GM18873 (cell line): Measurements from ENCODE around the gene ARFIP1.

Source experiments
- ATAC-seq: cut with Tn5 transposase; IDR thresholded peaks from one replicate; pipeline ENCODE4 v1.9.1; 2021; ENCODE audit warnings: mild to moderate bottlenecking, moderate library complexity, moderate number of reproducible peaks; ENCODE audit not compliant: unreplicated experiment, low FRiP score

Gene ARFIP1

GRCh38 chr4:152935143-152935542 lies 155.4 kb downstream of the ARFIP1 start:
- no peak for ATAC-seq

GRCh38 chr4:152935631-152936445 lies 156.1 kb downstream of the ARFIP1 start, which contains the start of gene FHDC1:
TSS of gene FHDC1 (plus strand) at chr4:152936323. CDS start at chr4:152943058, 6,735 bp downstream.
- ATAC-seq = no peak

GRCh38 chr4:152936446-152937335 lies 156.9 kb downstream of the ARFIP1 start:
- ATAC-seq = no peak

GRCh38 chr4:152937336-152938236 lies 157.8 kb downstream of the ARFIP1 start:
- no peak for ATAC-seq

GRCh38 chr4:152938237-152938947 lies 158.6 kb downstream of the ARFIP1 start:
- no peak for ATAC-seq

- no peak for ATAC-seq
Observed at GRCh38 chr4:152939621-152940020, 159.9 kb downstream of the ARFIP1 start.

GRCh38 chr4:152940461-152940860 lies 160.7 kb downstream of the ARFIP1 start:
- ATAC-seq = no peak

GRCh38 chr4:152941411-152941810 lies 161.7 kb downstream of the ARFIP1 start:
- no peak for ATAC-seq

- no peak for ATAC-seq
Observed at GRCh38 chr4:152942346-152942745, 162.6 kb downstream of the ARFIP1 start.

- no peak for ATAC-seq
Observed at GRCh38 chr4:152943672-152944071, 163.9 kb downstream of the ARFIP1 start.

- no peak for ATAC-seq
Observed at GRCh38 chr4:152944666-152945320, 165.0 kb downstream of the ARFIP1 start.

- ATAC-seq = no peak
Observed at GRCh38 chr4:152945639-152946038, 165.9 kb downstream of the ARFIP1 start.

- no peak for ATAC-seq
Observed at GRCh38 chr4:152946446-152946845, 166.7 kb downstream of the ARFIP1 start.

- ATAC-seq = no peak
Observed at GRCh38 chr4:152947311-152947710, 167.6 kb downstream of the ARFIP1 start.

- ATAC-seq = no peak
Observed at GRCh38 chr4:152949930-152950329, 170.2 kb downstream of the ARFIP1 start.

- ATAC-seq = no peak
Observed at GRCh38 chr4:152950402-152951274, 170.9 kb downstream of the ARFIP1 start.

GRCh38 chr4:152951348-152951747 lies 171.6 kb downstream of the ARFIP1 start:
- no peak for ATAC-seq

- ATAC-seq = no peak
Observed at GRCh38 chr4:152953514-152953913, 173.8 kb downstream of the ARFIP1 start.
